RWPE1 (cell line): ENCODE results near the gene RHBDF1.

Source experiments
- CTCF ChIA-PET: fragments of 350-600 bp; sonication (Branson Sonifier 250); formaldehyde crosslinking; extraction: SDS; loops from one replicate; lab custom pipeline; 2021; lab: Yijun Ruan, JAX
- POLR2A ChIA-PET: fragments of 400-600 bp; formaldehyde crosslinking; extraction: SDS; loops from one replicate; lab custom pipeline; 2020; ENCODE audit warnings: antibody characterized with exemption; ENCODE audit not compliant: low non-redundant PET; lab: Yijun Ruan, JAX
- DNase-seq: peaks from one replicate; pipeline ENCODE4 v3.0.0; 2012; ENCODE audit warnings: low spot score
- H3K27ac ChIP-seq: fragments of 450-650 bp; 2 replicates; pipeline ENCODE4 v1.5.1; 2017
- CTCF ChIP-seq: fragments of 450-650 bp; conservative IDR thresholded peaks from 2 replicates; pipeline ENCODE4 v1.5.1; 2017; ENCODE audit warnings: low read depth, mild to moderate bottlenecking

RHBDF1 gene

GRCh38 chr16:117379-118365 is 45.2 kb upstream of the RHBDF1 start:
- ChIA-PET CTCF (interaction anchor here (1.0 to 1.4 kb wide), 5 partner anchors 11 to 245 kb away, joined by 3 to 7 read pairs (median 5); no protein-coding TSS in a partner anchor), POLR2A (no interaction called here)
- TF ChIP-seq CTCF: peak; percentile 78
- peak; percentile 60 for DNase-seq
- peak overlapping the region; percentile 14; the same call in 1 of the 2 replicates for H3K27ac ChIP-seq

GRCh38 chr16:116015-116414 is 43.6 kb upstream of the RHBDF1 start:
- ChIA-PET POLR2A (no interaction called here), CTCF (no interaction called here)
- no peak overlapping the region for H3K27ac ChIP-seq
- no peak for DNase-seq
- no peak for TF ChIP-seq CTCF

- peak overlapping the region; percentile 61 for H3K27ac ChIP-seq
- CTCF ChIA-PET: no interaction called here
- no peak for TF ChIP-seq CTCF
- DNase-seq: no peak
- POLR2A ChIA-PET: no interaction called here
These were observed 41.9 kb upstream of the RHBDF1 start for GRCh38 chr16:114327-114726.

- DNase-seq: no peak
- peak overlapping the region; percentile 61; the same call in 1 of the 2 replicates for H3K27ac ChIP-seq
- ChIA-PET POLR2A (no interaction called here), CTCF (interaction anchor here (0.6 kb wide), 2 partner anchors 22 to 77 kb away, joined by 3 to 4 read pairs; no protein-coding TSS in a partner anchor)
- no peak for TF ChIP-seq CTCF
These were observed 39.9 kb upstream of the RHBDF1 start for GRCh38 chr16:112153-112840.

GRCh38 chr16:106623-107324 is 34.3 kb upstream of the RHBDF1 start:
- DNase-seq: peak; percentile 63
- CTCF ChIA-PET: interaction anchor here (0.6 to 2.7 kb wide), 21 partner anchors 8 to 256 kb away, joined by 3 to 18 read pairs (median 4); partner anchors contain the start of gene HBQ1
- no peak overlapping the region for H3K27ac ChIP-seq
- POLR2A ChIA-PET: interaction anchor here (0.6 to 0.7 kb wide), 2 partner anchors 31 to 36 kb away, joined by 4 to 5 read pairs; no protein-coding TSS in a partner anchor
- TF ChIP-seq CTCF: peak; percentile 84
